Keratinocyte (primary cell): ENCODE results near the gene PRDX5. TPM values are rescaled to one million over a fixed set of nuclear protein-coding genes. Genes with fewer than 3 reads are reported as not detected.
A peak's percentile ranks its signal among the peaks of the same experiment; 100 is the strongest.

Source experiments
- DNase-seq: peaks from one replicate; pipeline ENCODE4 v3.0.0-alpha.2; 2011; ENCODE audit warnings: low read depth, missing footprints, low spot score
- FAIRE-seq: peaks from 2 replicates; lab custom pipeline; 2011; peaks lifted over from hg19 to GRCh38; lab: Jason Lieb, UNC
- H2AFZ ChIP-seq: 2 replicates; pipeline ENCODE4 v1.6.0; 2012; ENCODE audit warnings: low read length, control low read depth, inconsistent platforms; ENCODE audit not compliant: control insufficient read depth
- H3K27ac ChIP-seq: 2 replicates; pipeline ENCODE4 v1.5.1; 2011; ENCODE audit warnings: low read length; ENCODE audit not compliant: control insufficient read depth, insufficient read depth
- H3K27me3 ChIP-seq: 3 replicates; pipeline ENCODE4 v1.6.0; 2011; ENCODE audit warnings: low read length; ENCODE audit not compliant: control insufficient read depth, insufficient read depth; ENCODE audit errors: extremely low read depth
- H3K36me3 ChIP-seq, 2 experiments: 2 replicates in 1 of 2; 3 replicates in 1 of 2; pipeline ENCODE4 v1.5.1; 2011; ENCODE audit warnings: low read length in 2 of 2, mild to moderate bottlenecking in 1 of 2; ENCODE audit not compliant: control insufficient read depth in 2 of 2, insufficient read depth in 2 of 2; ENCODE audit errors: extremely low read depth in 1 of 2
- H3K4me1 ChIP-seq: 3 replicates; pipeline ENCODE4 v1.5.1; 2011; ENCODE audit warnings: low read length; ENCODE audit not compliant: control insufficient read depth, insufficient read depth; ENCODE audit errors: extremely low read depth
- H3K4me2 ChIP-seq: 3 replicates; pipeline ENCODE4 v1.6.0; 2011; ENCODE audit warnings: low read depth, low read length; ENCODE audit not compliant: control insufficient read depth, insufficient read depth; ENCODE audit errors: extremely low read depth
- H3K4me3 ChIP-seq, 3 experiments: fragments of 200-600 bp in 1 of 3; sonication (generic) in 1 of 3; 2 replicates in 2 of 3; 3 replicates in 1 of 3; pipeline ENCODE4 v1.5.1; 2011 to 2016; ENCODE audit warnings: low read length in 3 of 3, mild to moderate bottlenecking in 3 of 3, control low read depth in 2 of 3, inconsistent platforms in 1 of 3, low read depth in 1 of 3, mixed read lengths in 1 of 3, mixed run types in 1 of 3, moderate library complexity in 1 of 3; ENCODE audit not compliant: control insufficient read depth in 2 of 3, insufficient read depth in 2 of 3; ENCODE audit errors: extremely low read depth in 1 of 3
- H3K79me2 ChIP-seq: 2 replicates; pipeline ENCODE4 v1.6.0; 2012; ENCODE audit warnings: low read length; ENCODE audit not compliant: control insufficient read depth, insufficient read depth
- H3K9ac ChIP-seq: 3 replicates; pipeline ENCODE4 v1.6.0; 2011; ENCODE audit warnings: low read length; ENCODE audit not compliant: control insufficient read depth, insufficient read depth; ENCODE audit errors: extremely low read depth
- H3K9me1 ChIP-seq: 3 replicates; pipeline ENCODE4 v1.6.0; 2011; ENCODE audit warnings: low read length; ENCODE audit not compliant: control insufficient read depth, insufficient read depth; ENCODE audit errors: extremely low read depth
- H3K9me3 ChIP-seq: 2 replicates; pipeline ENCODE4 v1.5.1; 2012; ENCODE audit warnings: low read depth, low read length; ENCODE audit not compliant: control insufficient read depth
- H4K20me1 ChIP-seq: 3 replicates; pipeline ENCODE4 v1.6.0; 2011; ENCODE audit warnings: low read length; ENCODE audit not compliant: control insufficient read depth, insufficient read depth; ENCODE audit errors: extremely low read depth
- EZH2 ChIP-seq: IDR thresholded peaks from one replicate; pipeline ENCODE4 v1.6.1; 2012; ENCODE audit warnings: inconsistent platforms, mild to moderate bottlenecking, low read length, moderate library complexity
- dilution Hi-C: fragments of 300-500 bp; cut with MboI; formaldehyde crosslinking; loops from one replicate; pipeline ENCODE4 v1.7.0; 2020; ENCODE audit warnings: low sequenced_read_pairs; ENCODE audit not compliant: extremely low pct_ligation_motif_present
- polyA plus RNA-seq, 5 experiments: library from polyadenylated mRNA; depleted of rRNA in 3 of 5; stranded (reverse) in 3 of 5; stranded (forward) in 1 of 5; unstranded in 1 of 5; fragments of >200 nt; gene quantifications; 1 replicate in 1 of 5; 2 replicates in 3 of 5; 3 replicates in 1 of 5; pipeline versions ENCODE4 v1.2.1 to v1.2.3, GENCODE V29; 2011 to 2012; ENCODE audit warnings: missing spikeins in 2 of 5, low read depth in 1 of 5, low replicate concordance in 1 of 5
- TF ChIP-seq, protein P1 (sequence below), 3 experiments: IDR thresholded peaks in 1 of 3; conservative IDR thresholded peaks in 1 of 3; optimal IDR thresholded peaks in 1 of 3; 2 replicates in 2 of 3; 3 replicates in 1 of 3; pipeline versions ENCODE3 to v1.5.1; 2011; ENCODE audit warnings: low read length in 3 of 3, mild to moderate bottlenecking in 3 of 3, moderate library complexity in 2 of 3, control low read depth in 1 of 3, inconsistent platforms in 1 of 3; ENCODE audit not compliant: insufficient read depth in 2 of 3; ENCODE audit errors: extremely low read depth in 1 of 3

The PRDX5 gene
- polyA plus RNA-seq, 1 donor (not counting 4 experiments of a cell fraction or from before 2014, with no cell fraction given) = 590 TPM

- DNase-seq (no peak), FAIRE-seq (no peak)
- Histone ChIP-seq H3K36me3 (peaks cover 46 to 52% of the 10 kb centered on the region in 2 experiments), H3K4me1 (peaks cover 14% of the 10 kb centered on the region), H3K9ac (no peak overlapping the region), H3K9me1 (no peaks in the 10 kb centered on the region), H3K4me3 (no peak overlapping the region), H3K27me3 (no peaks in the 10 kb centered on the region), H3K27ac (no peak overlapping the region), H2AFZ (no peak overlapping the region), H3K79me2 (peaks cover 31% of the 10 kb centered on the region), H3K4me2 (no peak overlapping the region), H3K9me3 (no peaks in the 10 kb centered on the region), H4K20me1 (peaks cover 14% of the 10 kb centered on the region)
- TF ChIP-seq EZH2 = no peak
- dilution Hi-C loops = no loop called here
Measured at GRCh38 chr11:64364911-64365310, 47.0 kb downstream of the PRDX5 start.

GRCh38 chr11:64366751-64367150, 48.8 kb downstream of the PRDX5 start:
- peaks cover 40% of the 10 kb centered on the region in 2 experiments for H3K36me3 ChIP-seq
- peak; percentile 69 for FAIRE-seq
- H3K4me1 ChIP-seq = peaks cover 7% of the 10 kb centered on the region

More at GRCh38 chr11:64366751-64367150, 48.8 kb downstream of the PRDX5 start:
- Histone ChIP-seq H3K27ac (no peak overlapping the region), H2AFZ (no peak overlapping the region), H3K9ac (no peak overlapping the region), H3K9me1 (no peaks in the 10 kb centered on the region), H3K4me2 (no peak overlapping the region), H3K4me3 (no peak overlapping the region), H3K27me3 (no peaks in the 10 kb centered on the region), H3K9me3 (no peaks in the 10 kb centered on the region), H3K79me2 (peaks cover 14% of the 10 kb centered on the region), H4K20me1 (peaks cover 9% of the 10 kb centered on the region)
- dilution Hi-C loops = no loop called here
- DNase-seq = no peak
- TF ChIP-seq, protein P1, sequence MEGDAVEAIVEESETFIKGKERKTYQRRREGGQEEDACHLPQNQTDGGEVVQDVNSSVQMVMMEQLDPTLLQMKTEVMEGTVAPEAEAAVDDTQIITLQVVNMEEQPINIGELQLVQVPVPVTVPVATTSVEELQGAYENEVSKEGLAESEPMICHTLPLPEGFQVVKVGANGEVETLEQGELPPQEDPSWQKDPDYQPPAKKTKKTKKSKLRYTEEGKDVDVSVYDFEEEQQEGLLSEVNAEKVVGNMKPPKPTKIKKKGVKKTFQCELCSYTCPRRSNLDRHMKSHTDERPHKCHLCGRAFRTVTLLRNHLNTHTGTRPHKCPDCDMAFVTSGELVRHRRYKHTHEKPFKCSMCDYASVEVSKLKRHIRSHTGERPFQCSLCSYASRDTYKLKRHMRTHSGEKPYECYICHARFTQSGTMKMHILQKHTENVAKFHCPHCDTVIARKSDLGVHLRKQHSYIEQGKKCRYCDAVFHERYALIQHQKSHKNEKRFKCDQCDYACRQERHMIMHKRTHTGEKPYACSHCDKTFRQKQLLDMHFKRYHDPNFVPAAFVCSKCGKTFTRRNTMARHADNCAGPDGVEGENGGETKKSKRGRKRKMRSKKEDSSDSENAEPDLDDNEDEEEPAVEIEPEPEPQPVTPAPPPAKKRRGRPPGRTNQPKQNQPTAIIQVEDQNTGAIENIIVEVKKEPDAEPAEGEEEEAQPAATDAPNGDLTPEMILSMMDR (optimal IDR thresholded peaks at IDR 0.05 in 1 of 3, IDR thresholded peaks at IDR 0.05 in 1 of 3, conservative IDR thresholded peaks at IDR 0.05 in 1 of 3; ENCODE audit: extremely low read depth in 1 of 3, insufficient read depth in 2 of 3, low read length in 3 of 3) = no peak
- TF ChIP-seq EZH2 = no peak
